Measurements from ENCODE around the gene TFPI. TPM values are rescaled to one million over a fixed set of nuclear protein-coding genes. Genes with fewer than 3 reads are reported as not detected.

Gene TFPI
- total and polyA plus RNA-seq, 4 donors, result 169 to 253 (median 237) TPM

- no peak for DNase-seq
- H3K27me3 ChIP-seq (ENCODE audit: control insufficient read depth in 3 of 3, insufficient read depth in 3 of 3, low read length in 2 of 3), result no peaks in the 10 kb centered on the region
- no peak overlapping the region for H3K4me3 ChIP-seq
- ATAC-seq (ENCODE audit: insufficient read depth, low FRiP score), result no peak
- no peaks in the 10 kb centered on the region for H3K9me3 ChIP-seq (ENCODE audit: control insufficient read depth in 4 of 4, insufficient read depth in 3 of 4, low read length in 3 of 4)
- H3K36me3 ChIP-seq (ENCODE audit: control insufficient read depth in 4 of 4, insufficient read depth in 4 of 4, low read length in 4 of 4), result no peaks in the 10 kb centered on the region
- H3K9ac ChIP-seq (ENCODE audit: insufficient read depth in 1 of 2, low read length in 2 of 2), result no peak overlapping the region
- TF ChIP-seq CTCF (IDR thresholded peaks at IDR 0.05; ENCODE audit: control extremely low read depth, extremely low read depth), result no peak
- H3K27ac ChIP-seq (ENCODE audit: low read depth in 1 of 2, low read length in 1 of 2), result no peak overlapping the region
- peaks cover 0 to 27% (median 0%) of the 10 kb centered on the region in 5 donors for H3K4me1 ChIP-seq (ENCODE audit: control insufficient read depth in 5 of 5, insufficient read depth in 5 of 5, low read length in 5 of 5)
Observed at GRCh38 chr2:187576906-187577305, 22.7 kb upstream of the TFPI start.

- Histone ChIP-seq H3K4me1 (ENCODE audit: control insufficient read depth in 5 of 5, insufficient read depth in 5 of 5, low read length in 5 of 5) (peaks cover 0 to 23% (median 0%) of the 10 kb centered on the region in 5 donors), H3K27me3 (ENCODE audit: control insufficient read depth in 3 of 3, insufficient read depth in 3 of 3, low read length in 2 of 3) (no peaks in the 10 kb centered on the region), H3K27ac (ENCODE audit: low read depth in 1 of 2, low read length in 1 of 2) (no peak overlapping the region), H3K9ac (ENCODE audit: insufficient read depth in 1 of 2, low read length in 2 of 2) (peak overlapping the region in 1 of 2 donors; percentile 49), H3K4me3 (no peak overlapping the region), H3K9me3 (ENCODE audit: control insufficient read depth in 4 of 4, insufficient read depth in 3 of 4, low read length in 3 of 4) (no peaks in the 10 kb centered on the region), H3K36me3 (ENCODE audit: control insufficient read depth in 4 of 4, insufficient read depth in 4 of 4, low read length in 4 of 4) (no peaks in the 10 kb centered on the region)
- WGBS, 2 donors, result 11 to 31% methylated on average over 1 of the region's 1 CpG
- TF ChIP-seq CTCF (IDR thresholded peaks at IDR 0.05; ENCODE audit: control extremely low read depth, extremely low read depth), result no peak
- ATAC-seq (ENCODE audit: insufficient read depth, low FRiP score), result no peak
- no peak for DNase-seq
Observed at GRCh38 chr2:187575751-187576067, 21.5 kb upstream of the TFPI start.

GRCh38 chr2:187574969-187575750 lies 20.9 kb upstream of the TFPI start:
- no peak for ATAC-seq (ENCODE audit: insufficient read depth, low FRiP score)
- no peaks in the 10 kb centered on the region for H3K36me3 ChIP-seq (ENCODE audit: control insufficient read depth in 4 of 4, insufficient read depth in 4 of 4, low read length in 4 of 4)
- H3K27me3 ChIP-seq (ENCODE audit: control insufficient read depth in 3 of 3, insufficient read depth in 3 of 3, low read length in 2 of 3), result no peaks in the 10 kb centered on the region
- peaks cover 0 to 23% (median 0%) of the 10 kb centered on the region in 5 donors for H3K4me1 ChIP-seq (ENCODE audit: control insufficient read depth in 5 of 5, insufficient read depth in 5 of 5, low read length in 5 of 5)
- peak overlapping the region in 1 of 2 donors; percentile 1 for H3K9ac ChIP-seq (ENCODE audit: insufficient read depth in 1 of 2, low read length in 2 of 2)
- DNase-seq, result peak in 2 of 3 donors; percentile 73 to 77
- H3K4me3 ChIP-seq, result no peak overlapping the region
- peak overlapping the region in 1 of 2 donors; percentile 60 for H3K27ac ChIP-seq (ENCODE audit: low read depth in 1 of 2, low read length in 1 of 2)
- 24 to 46% methylated on average over 3 of the region's 3 CpGs for WGBS, 2 donors
- TF ChIP-seq CTCF (IDR thresholded peaks at IDR 0.05; ENCODE audit: control extremely low read depth, extremely low read depth), result no peak
- H3K9me3 ChIP-seq (ENCODE audit: control insufficient read depth in 4 of 4, insufficient read depth in 3 of 4, low read length in 3 of 4), result no peaks in the 10 kb centered on the region
